Left lung (tissue), 14 donors: ENCODE data around the gene HOXC10. TPM values are rescaled to one million over a fixed set of nuclear protein-coding genes. Genes with fewer than 3 reads are reported as not detected.

Experiments
- ATAC-seq: fragments of 200-7000 bp; cut with Tn5 transposase; one replicate; pipeline ENCODE4 v1.9.1; 2020; ENCODE audit warnings: moderate library complexity
- DNase-seq, 4 donors: peaks; one replicate each; pipeline ENCODE4 v3.0.0-alpha.2; 2013 to 2020
- H3K27ac ChIP-seq, 2 donors: fragments of 200-600 bp; sonication (generic) in 1 of 2; one replicate each; pipeline versions ENCODE4 v1.5.0 to v1.8.0; 2020 to 2021
- H3K27me3 ChIP-seq, 2 donors: fragments of 200-600 bp; sonication (generic) in 1 of 2; one replicate each; pipeline versions ENCODE4 v1.5.0 to v1.8.0; 2020 to 2021
- H3K36me3 ChIP-seq, 2 donors: fragments of 200-600 bp; sonication (generic) in 1 of 2; one replicate each; pipeline versions ENCODE4 v1.5.0 to v1.8.0; 2020 to 2021
- H3K4me1 ChIP-seq, 2 donors: fragments of 200-600 bp; one replicate each; pipeline ENCODE4 v1.8.0; 2021
- H3K4me3 ChIP-seq, 2 donors: fragments of 200-600 bp; sonication (generic) in 1 of 2; one replicate each; pipeline versions ENCODE4 v1.5.0 to v1.8.0; 2020 to 2021; ENCODE audit warnings: mild to moderate bottlenecking in 1 of 2
- H3K9me3 ChIP-seq, 2 donors: fragments of 200-600 bp; sonication (generic) in 1 of 2; one replicate each; pipeline versions ENCODE4 v1.5.0 to v1.8.0; 2020 to 2021
- CTCF ChIP-seq, 2 donors: fragments of 200-600 bp; sonication (generic) in 1 of 2; IDR thresholded peaks; one replicate each; pipeline versions ENCODE4 v1.5.0 to v1.8.0; 2021; ENCODE audit warnings: antibody characterized with exemption in 2 of 2
- intact Hi-C, 2 donors: fragments of 100-400 bp; cut with DNase I; formaldehyde crosslinking; loops; one replicate each; pipeline versions ENCODE4 v1.11.2 to v1.14.2; 2022
- long read RNA-seq, 12 donors: library from polyadenylated mRNA in 2 of 12; unstranded in 2 of 12; transcript quantifications; one replicate each; pipeline ENCODE4 v2.0.0 and lab custom pipeline, GENCODE V29; 2019 to 2026
- polyA plus RNA-seq, 6 donors: library from polyadenylated mRNA; unstranded; fragments of 120-200 nt; gene quantifications; one replicate each; pipeline ENCODE4 v1.2.1, GENCODE V29; 2013; ENCODE audit not compliant: insufficient read length in 6 of 6
- total RNA-seq, 2 donors: library from RNA; stranded (reverse); fragmentation: NEBNext Ultra II Directional; extraction: Animal tissue kit (Norgen Biotek cat#: 25700); gene quantifications; one replicate each; pipeline ENCODE4 v1.2.1, GENCODE V29; 2021
- donor health status: DM: no; HTN: yes; CAD: no.
- donor health status: DM: no; HTN: no; CAD: no.

The HOXC10 gene
- total RNA-seq (not detected), polyA plus RNA-seq (under 1 TPM in 5 of 6 donors, not detected in 1; 0.15 to 0.52 (median 0.31) TPM)
- long read RNA-seq, donor 1 = 0 reads
- long read RNA-seq, donor 2 = 0 reads
- long read RNA-seq, donor 3 = 0 reads
- long read RNA-seq, donor 4 = 0 reads
- long read RNA-seq, donor 5 = 0 reads
- long read RNA-seq, donor 6 = 0 reads
- long read RNA-seq, donor 7 = 0 reads
- long read RNA-seq, donor 8 = 0 reads
- long read RNA-seq, donor 9 = 0 reads
- long read RNA-seq, donor 10 = 0 reads
- long read RNA-seq, donor 11 = 0 reads
- long read RNA-seq, donor 12 = 0 reads

- Histone ChIP-seq H3K4me1 (peaks cover 3 to 20% of the 10 kb centered on the region in 2 donors), H3K27ac (no peak within 1 kb of the TSS), H3K36me3 (no peaks in the 10 kb centered on the region), H3K4me3 (no peak within 1 kb of the TSS), H3K27me3 (peaks cover 95 to 100% of the 10 kb centered on the region in 2 donors), H3K9me3 (no peaks in the 10 kb centered on the region)
- intact Hi-C loops = no loop called here
- no peak for TF ChIP-seq CTCF (IDR thresholded peaks at IDR 0.05)
- ATAC-seq (peak; percentile 56), DNase-seq (peak in 2 of 4 donors; percentile 58 to 89)
Measured at GRCh38 chr12:53984901-53985691, at the start of gene HOXC10. Gene HOXC10 (plus strand): TSS chr12:53985146. CDS start chr12:53985260, 114 bp downstream.

GRCh38 chr12:53935383-53936341 lies 49.3 kb upstream of the HOXC10 start:
- TF ChIP-seq CTCF (IDR thresholded peaks at IDR 0.05) = no peak
- no peak overlapping the region for H3K4me3 ChIP-seq
- H3K36me3 ChIP-seq = no peaks in the 10 kb centered on the region
- H3K9me3 ChIP-seq = no peaks in the 10 kb centered on the region
- no peaks in the 10 kb centered on the region for H3K4me1 ChIP-seq
- intact Hi-C loops = no loop called here
- peaks cover 100% of the 10 kb centered on the region in 2 donors for H3K27me3 ChIP-seq
- DNase-seq (no peak), ATAC-seq (no peak)
- no peak overlapping the region for H3K27ac ChIP-seq

- intact Hi-C loops = no loop called here
- TF ChIP-seq CTCF (IDR thresholded peaks at IDR 0.05) = no peak
- ATAC-seq = no peak
Measured at GRCh38 chr12:53937099-53937498, 47.8 kb upstream of the HOXC10 start.

GRCh38 chr12:53937596-53938325 lies 47.2 kb upstream of the HOXC10 start:
- no peak for ATAC-seq
- no peak for DNase-seq
- no peak overlapping the region for H3K4me3 ChIP-seq
- no peaks in the 10 kb centered on the region for H3K9me3 ChIP-seq
- intact Hi-C loops = no loop called here
- H3K4me1 ChIP-seq = no peaks in the 10 kb centered on the region
- no peak for TF ChIP-seq CTCF (IDR thresholded peaks at IDR 0.05)
- peaks cover 98 to 100% of the 10 kb centered on the region in 2 donors for H3K27me3 ChIP-seq
- no peaks in the 10 kb centered on the region for H3K36me3 ChIP-seq
- no peak overlapping the region for H3K27ac ChIP-seq

More at GRCh38 chr12:53937099-53937498, 47.8 kb upstream of the HOXC10 start:
- Histone ChIP-seq H3K27me3 (peaks cover 99 to 100% of the 10 kb centered on the region in 2 donors), H3K4me3 (no peak overlapping the region), H3K36me3 (no peaks in the 10 kb centered on the region), H3K9me3 (no peaks in the 10 kb centered on the region), H3K4me1 (no peaks in the 10 kb centered on the region), H3K27ac (no peak overlapping the region)
- no peak for DNase-seq
